HG02884 (cell line): ENCODE data around the gene EEF1AKMT4.

Source experiments
- ATAC-seq: cut with Tn5 transposase; IDR thresholded peaks from one replicate; pipeline ENCODE4 v1.9.1; 2021; ENCODE audit warnings: mild to moderate bottlenecking, moderate library complexity; ENCODE audit not compliant: unreplicated experiment

EEF1AKMT4 gene

GRCh38 chr3:184235381-184236032 is 14.0 kb upstream of the EEF1AKMT4 start:
- no peak for ATAC-seq

- ATAC-seq = no peak
Measured at GRCh38 chr3:184236033-184236410, 13.4 kb upstream of the EEF1AKMT4 start.

- no peak for ATAC-seq
Measured at GRCh38 chr3:184236636-184237035, 12.8 kb upstream of the EEF1AKMT4 start.

- no peak for ATAC-seq
Measured at GRCh38 chr3:184237211-184237610, 12.3 kb upstream of the EEF1AKMT4 start.

- ATAC-seq = no peak
Measured at GRCh38 chr3:184237807-184238206, 11.7 kb upstream of the EEF1AKMT4 start.

GRCh38 chr3:184238246-184238818 is 11.1 kb upstream of the EEF1AKMT4 start:
- ATAC-seq = no peak

- ATAC-seq = no peak
Measured at GRCh38 chr3:184239221-184239620, 10.3 kb upstream of the EEF1AKMT4 start.

- ATAC-seq = no peak
Measured at GRCh38 chr3:184239708-184240107, 9.8 kb upstream of the EEF1AKMT4 start.

- no peak for ATAC-seq
Measured at GRCh38 chr3:184240384-184241140, 8.9 kb upstream of the EEF1AKMT4 start.

GRCh38 chr3:184241141-184241446 is 8.4 kb upstream of the EEF1AKMT4 start:
- no peak for ATAC-seq

- ATAC-seq = no peak
Measured at GRCh38 chr3:184241447-184242296, 7.8 kb upstream of the EEF1AKMT4 start.

GRCh38 chr3:184242297-184242685 is 7.2 kb upstream of the EEF1AKMT4 start:
- no peak for ATAC-seq

- ATAC-seq = peak; percentile 5
Measured at GRCh38 chr3:184248454-184249411, 739 bp upstream of the EEF1AKMT4 start, which contains the start of gene ALG3. TSS of gene ALG3 (minus strand) at chr3:184248962. CDS start at chr3:184248940, 22 bp downstream.

- ATAC-seq = peak; percentile 72
Measured at GRCh38 chr3:184250167-184250828, 826 bp downstream of the EEF1AKMT4 start.

GRCh38 chr3:184255291-184256039 is 6.0 kb downstream of the EEF1AKMT4 start:
- no peak for ATAC-seq

GRCh38 chr3:184257083-184257915 is 7.8 kb downstream of the EEF1AKMT4 start:
- ATAC-seq = no peak

GRCh38 chr3:184258926-184259325 is 9.5 kb downstream of the EEF1AKMT4 start:
- no peak for ATAC-seq

GRCh38 chr3:184259396-184259877 is 10.0 kb downstream of the EEF1AKMT4 start:
- no peak for ATAC-seq
